DOHH2 (cell line): ENCODE measurements around the gene FTSJ1.

ENCODE experiments used
- CTCF ChIP-seq: fragments of 200-600 bp; sonication (generic); IDR thresholded peaks from one replicate; pipeline ENCODE4 v1.5.1; 2014; ENCODE audit warnings: antibody characterized with exemption, mild to moderate bottlenecking, low read depth, low read length; ENCODE audit not compliant: poor library complexity, severe bottlenecking
- EZH2phosphoT487 ChIP-seq: fragments of 200-600 bp; sonication (generic); IDR thresholded peaks from 2 replicates; pipeline ENCODE4 v1.6.1; 2017; ENCODE audit warnings: borderline replicate concordance, mild to moderate bottlenecking, antibody characterized with exemption, low read length, moderate library complexity, mixed read lengths

GRCh38 chrX:48514868-48515460 lies 39.0 kb downstream of the FTSJ1 start:
- TF ChIP-seq CTCF, result no peak
- TF ChIP-seq EZH2phosphoT487, result no peak
